ENCODE results near the gene RTEL1.

DNA sequence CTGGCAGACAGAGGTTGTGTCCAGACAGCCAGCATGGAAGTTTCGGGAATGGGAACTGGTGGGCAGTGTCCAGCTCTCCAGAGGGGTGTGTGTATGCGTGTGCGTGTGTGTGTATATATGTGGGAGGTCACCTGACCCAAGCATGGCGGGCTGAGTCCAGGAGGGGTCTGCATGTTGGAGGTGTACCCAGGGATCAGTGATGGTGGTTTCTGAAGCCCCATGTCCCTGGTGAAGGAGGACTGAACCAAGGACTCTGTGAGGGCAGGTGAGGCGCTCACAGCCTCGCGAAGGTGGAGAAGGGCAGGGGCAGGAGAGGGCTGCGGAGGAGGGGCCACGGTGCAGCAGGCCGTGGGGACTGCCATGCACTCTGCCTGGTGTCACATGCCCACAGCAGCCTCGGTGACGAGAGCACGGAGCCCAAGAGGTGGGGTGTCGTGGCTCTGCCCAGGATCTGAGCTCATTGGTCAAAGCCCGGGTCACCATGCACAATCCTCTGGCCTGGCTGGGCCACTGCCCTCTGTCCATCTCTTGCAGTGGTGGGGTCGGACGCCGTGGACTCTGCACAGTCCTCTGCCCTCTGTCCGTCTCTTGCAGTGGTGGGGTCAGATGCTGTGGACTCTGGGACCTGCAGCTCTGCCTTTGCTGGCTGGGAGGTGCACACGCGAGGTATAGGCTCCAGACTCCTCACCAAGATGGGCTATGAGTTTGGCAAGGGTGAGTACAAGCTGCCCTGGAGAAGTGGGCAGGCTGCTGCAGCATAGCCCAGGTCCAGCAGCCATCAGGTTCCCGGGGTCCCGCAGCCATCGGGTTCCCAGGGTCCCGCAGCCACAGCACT, 76.2 kb downstream of the RTEL1 start:
- TF ChIP-seq, protein P1, sequence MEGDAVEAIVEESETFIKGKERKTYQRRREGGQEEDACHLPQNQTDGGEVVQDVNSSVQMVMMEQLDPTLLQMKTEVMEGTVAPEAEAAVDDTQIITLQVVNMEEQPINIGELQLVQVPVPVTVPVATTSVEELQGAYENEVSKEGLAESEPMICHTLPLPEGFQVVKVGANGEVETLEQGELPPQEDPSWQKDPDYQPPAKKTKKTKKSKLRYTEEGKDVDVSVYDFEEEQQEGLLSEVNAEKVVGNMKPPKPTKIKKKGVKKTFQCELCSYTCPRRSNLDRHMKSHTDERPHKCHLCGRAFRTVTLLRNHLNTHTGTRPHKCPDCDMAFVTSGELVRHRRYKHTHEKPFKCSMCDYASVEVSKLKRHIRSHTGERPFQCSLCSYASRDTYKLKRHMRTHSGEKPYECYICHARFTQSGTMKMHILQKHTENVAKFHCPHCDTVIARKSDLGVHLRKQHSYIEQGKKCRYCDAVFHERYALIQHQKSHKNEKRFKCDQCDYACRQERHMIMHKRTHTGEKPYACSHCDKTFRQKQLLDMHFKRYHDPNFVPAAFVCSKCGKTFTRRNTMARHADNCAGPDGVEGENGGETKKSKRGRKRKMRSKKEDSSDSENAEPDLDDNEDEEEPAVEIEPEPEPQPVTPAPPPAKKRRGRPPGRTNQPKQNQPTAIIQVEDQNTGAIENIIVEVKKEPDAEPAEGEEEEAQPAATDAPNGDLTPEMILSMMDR (IDR thresholded peaks at IDR 0.05) = no peak
- TF ChIP-seq POLR2A (IDR thresholded peaks at IDR 0.05) = no peak

Measured in lower leg skin (tissue), 3 donors.